CD4-positive, alpha-beta T cell treated with Interleukin-1 beta for 1 hour (primary cell): Measurements from ENCODE around the gene PTCHD4.
"Not testable (repeated sequence)": the region's sequence is repeated elsewhere in the genome, so short reads cannot be mapped to it uniquely, and the experiment has no call there.

ENCODE experiments used
- DNase-seq, 2 donors: peaks; one replicate each; pipeline ENCODE4 v3.0.0-alpha.2; 2020 to 2022

PTCHD4 gene

DNA sequence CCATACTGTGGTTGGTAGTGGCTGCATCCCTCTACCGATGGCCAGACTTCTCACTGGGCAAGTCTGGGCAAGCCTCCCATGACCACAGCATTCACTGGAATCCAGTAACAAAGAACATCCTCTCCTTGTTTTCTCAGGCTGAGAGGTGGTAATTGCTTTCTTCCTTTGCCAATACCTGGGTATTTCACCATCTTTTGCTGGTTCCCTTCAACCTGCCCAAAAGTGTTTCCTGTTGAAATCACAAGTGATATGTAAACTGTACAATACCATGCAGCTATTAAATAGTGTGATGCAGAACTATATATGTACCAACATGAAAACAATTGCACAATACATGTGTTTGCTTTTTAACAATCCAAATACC lies at the start of gene PTCHD4:
Gene PTCHD4 (minus strand): TSS at position 55 of the 364 bp plus-strand sequence. CDS start 42,240 bp downstream, outside the sequence.
- no peak for DNase-seq

DNA sequence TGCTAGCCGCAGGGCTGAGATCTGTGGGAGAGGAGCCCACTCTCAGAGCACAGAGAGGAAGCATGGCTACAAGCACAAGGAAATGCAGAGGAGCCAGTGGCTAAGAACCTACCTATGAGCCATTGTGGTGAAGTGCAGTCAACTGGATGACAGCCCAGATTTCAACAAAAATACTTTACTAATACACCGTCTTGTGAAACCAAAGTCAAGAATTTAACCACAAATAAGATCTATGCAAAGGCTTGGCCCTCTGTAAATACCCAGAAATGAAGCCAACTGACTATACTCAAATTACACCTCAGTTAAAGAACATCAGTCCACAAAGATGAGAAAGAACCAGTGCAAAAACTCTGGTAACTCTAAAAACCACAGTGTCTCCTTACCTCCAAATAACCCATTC lies 40.1 kb upstream of the PTCHD4 start:
- no peak for DNase-seq

DNA sequence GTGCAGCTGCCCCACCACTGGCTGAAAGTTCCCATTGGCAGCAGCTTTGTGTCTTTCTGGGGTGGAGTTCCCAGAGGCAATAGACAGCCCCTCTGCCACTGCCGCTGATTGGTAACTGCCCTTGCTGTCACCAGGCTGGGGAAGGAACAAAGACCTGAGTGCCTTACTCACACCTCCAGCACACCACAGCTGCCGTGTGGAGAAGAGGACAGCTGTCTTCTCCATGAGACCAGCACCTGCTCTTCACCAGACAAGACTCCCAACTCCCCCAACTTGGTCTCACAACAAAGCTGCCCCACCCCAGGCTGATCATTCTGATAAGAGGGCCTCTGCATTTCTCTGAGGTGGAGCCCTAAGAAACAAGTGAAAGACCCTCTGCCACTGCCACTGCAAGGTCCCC lies 39.7 kb upstream of the PTCHD4 start:
- no peak for DNase-seq

- no peak for DNase-seq
Observed at GRCh38 chr6:48147051-48147450, 36.1 kb upstream of the PTCHD4 start.

DNA sequence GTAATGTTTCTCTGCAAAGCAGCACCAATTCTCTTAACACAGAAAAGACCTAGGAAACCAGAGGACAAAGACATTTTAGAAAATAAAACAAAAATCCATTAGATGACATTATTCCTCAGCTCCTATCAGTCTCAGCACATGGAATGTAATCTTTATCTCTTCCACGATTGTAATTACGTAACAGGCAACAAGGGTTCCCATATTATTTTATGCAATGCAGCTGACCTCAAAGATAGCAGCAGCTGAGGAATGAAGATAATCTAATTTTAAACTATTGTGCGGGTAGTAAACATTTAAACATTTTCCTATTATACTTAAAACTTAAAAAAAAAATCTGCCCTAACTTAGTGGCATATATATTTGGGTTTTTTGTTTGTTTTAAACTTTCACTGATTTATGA lies 33.0 kb upstream of the PTCHD4 start:
- no peak for DNase-seq

DNA sequence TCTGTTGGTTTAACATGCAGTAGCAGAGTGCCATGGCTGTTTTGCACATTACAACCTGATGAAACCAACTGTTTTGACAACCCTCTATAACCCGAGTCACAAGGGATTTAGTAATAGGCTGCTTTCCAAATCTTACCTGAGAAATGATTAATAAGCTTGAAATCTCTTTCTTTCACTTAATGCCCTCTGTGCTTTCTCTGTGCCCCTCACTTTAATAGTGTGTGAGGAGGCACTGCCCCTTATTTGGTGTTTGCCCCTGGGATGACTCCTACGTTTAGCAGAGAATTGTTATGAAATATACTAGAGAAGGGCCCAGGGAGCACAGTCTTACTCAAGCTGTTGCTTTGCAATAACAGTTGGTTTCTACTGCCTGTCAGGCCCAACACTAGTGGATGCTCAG lies 31.0 kb upstream of the PTCHD4 start:
- no peak for DNase-seq

DNA sequence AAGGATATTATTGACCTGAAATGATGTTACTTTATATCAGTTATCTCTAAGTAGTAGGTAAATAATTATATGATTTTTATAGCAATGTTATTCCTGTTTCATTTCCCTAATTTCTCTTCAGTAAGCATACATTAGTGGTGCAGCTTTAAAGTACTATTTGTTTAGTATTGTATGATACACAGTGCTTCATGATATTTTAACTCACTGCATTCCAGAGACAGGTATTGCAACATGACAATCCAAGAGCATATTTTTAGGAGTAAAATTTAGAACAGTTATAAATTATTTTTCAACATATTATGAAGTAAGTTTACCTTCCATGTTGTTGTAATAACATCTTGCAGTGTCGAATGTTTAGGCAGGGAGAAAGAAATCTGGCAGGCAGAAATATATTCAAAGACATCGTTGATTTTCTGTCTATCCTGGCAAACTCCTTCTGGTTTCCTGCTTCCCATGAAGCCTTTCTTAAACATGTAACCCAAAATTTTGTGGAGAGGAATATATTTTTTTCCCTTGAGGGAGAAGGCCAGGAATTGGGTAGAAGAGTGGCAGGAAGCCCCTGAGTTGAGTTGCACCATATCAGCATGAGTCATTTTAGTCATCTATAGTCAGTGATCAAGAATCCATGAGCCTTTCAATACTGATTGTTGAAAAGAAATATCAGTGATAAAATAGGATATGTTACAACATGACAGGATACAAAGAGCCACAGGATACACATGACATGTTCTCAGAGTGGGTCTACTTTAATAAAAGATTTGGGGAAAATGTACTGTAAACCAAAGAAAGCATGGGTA lies 29.0 kb upstream of the PTCHD4 start:
- DNase-seq: no peak

DNA sequence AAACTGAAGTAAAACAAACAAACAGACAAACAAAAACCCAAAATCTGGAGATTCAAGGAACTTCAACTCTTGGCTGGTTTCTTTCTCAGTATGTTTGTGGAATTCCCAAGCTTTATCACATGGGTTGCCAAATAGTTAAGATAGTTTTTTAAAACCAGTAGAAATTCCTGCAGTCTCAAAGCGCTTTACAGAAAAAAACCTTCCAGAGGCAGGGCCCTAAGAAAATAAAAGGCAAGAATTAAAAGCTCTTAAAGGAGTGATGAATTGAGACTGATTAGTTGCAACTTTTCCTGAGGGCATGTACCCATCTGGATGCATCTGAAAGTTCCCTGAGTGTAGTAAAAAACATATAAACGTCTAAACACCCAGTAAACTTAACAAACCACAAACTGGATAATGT lies 25.9 kb upstream of the PTCHD4 start:
- DNase-seq: no peak

- no peak for DNase-seq
Observed at GRCh38 chr6:48135323-48136084, 24.5 kb upstream of the PTCHD4 start.

- DNase-seq: no peak
Observed at GRCh38 chr6:48134246-48134645, 23.2 kb upstream of the PTCHD4 start.

- no peak for DNase-seq
Observed at GRCh38 chr6:48123601-48124000, 12.6 kb upstream of the PTCHD4 start.

- DNase-seq: not testable (repeated sequence)
Observed at GRCh38 chr6:48121983-48122749, 11.2 kb upstream of the PTCHD4 start.

GRCh38 chr6:48116699-48117645 lies 6.0 kb upstream of the PTCHD4 start:
- DNase-seq: no peak

DNA sequence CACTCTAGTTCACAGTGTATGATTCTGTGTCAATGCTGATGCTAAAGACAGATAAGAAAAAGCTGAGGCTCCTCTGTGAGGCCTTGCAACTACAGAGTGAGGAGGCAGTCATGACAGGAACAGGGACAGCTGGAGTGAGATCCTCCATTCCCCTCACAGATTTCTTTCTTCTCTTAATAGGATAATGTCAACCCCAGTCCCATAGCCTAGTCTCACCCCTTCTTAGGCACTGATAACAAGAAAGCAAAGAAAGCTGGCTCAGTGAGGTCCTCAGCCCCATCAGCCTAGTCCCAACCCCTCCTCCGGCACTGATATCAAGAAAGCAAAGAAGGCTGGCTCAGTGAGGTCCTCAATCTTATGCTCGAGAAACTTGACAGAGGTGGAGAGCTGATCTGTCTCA lies 2.1 kb upstream of the PTCHD4 start:
- DNase-seq: no peak

- DNase-seq: no peak
Observed at GRCh38 chr6:48111575-48111974, 578 bp upstream of the PTCHD4 start.

DNA sequence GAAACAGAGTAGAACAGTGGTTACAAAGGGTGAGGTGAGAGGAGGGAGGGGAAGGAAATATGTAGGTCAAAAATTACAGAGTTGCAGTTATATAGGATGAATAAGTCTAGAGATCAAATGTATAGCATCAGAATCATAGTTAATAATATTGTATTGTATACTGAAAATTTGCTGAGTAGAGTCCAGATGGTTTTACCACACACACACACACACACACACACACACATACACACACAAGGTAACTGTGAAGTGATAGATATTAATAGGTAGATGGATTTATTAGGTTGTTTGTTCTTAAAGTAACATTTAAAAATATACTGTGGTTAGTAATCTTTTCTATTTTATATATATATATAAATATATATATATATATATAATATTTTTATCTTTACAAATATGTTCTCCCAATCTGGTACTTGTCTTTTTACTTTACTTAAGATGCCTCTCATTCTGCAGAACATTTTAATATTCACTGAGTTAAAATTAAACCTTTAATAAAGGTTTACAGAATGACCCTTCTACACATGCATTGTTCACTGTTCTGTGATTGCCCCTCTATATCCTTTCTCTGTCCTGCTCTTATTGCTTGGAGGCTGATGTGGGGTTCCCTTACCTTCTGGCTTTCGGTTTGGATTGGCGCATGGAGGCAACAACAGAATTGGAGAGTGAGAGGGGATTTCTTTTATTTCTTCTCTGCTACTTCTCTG lies 408 bp downstream of the PTCHD4 start:
- no peak for DNase-seq

- no peak for DNase-seq
Observed at GRCh38 chr6:48109944-48110343, 1.1 kb downstream of the PTCHD4 start.

DNA sequence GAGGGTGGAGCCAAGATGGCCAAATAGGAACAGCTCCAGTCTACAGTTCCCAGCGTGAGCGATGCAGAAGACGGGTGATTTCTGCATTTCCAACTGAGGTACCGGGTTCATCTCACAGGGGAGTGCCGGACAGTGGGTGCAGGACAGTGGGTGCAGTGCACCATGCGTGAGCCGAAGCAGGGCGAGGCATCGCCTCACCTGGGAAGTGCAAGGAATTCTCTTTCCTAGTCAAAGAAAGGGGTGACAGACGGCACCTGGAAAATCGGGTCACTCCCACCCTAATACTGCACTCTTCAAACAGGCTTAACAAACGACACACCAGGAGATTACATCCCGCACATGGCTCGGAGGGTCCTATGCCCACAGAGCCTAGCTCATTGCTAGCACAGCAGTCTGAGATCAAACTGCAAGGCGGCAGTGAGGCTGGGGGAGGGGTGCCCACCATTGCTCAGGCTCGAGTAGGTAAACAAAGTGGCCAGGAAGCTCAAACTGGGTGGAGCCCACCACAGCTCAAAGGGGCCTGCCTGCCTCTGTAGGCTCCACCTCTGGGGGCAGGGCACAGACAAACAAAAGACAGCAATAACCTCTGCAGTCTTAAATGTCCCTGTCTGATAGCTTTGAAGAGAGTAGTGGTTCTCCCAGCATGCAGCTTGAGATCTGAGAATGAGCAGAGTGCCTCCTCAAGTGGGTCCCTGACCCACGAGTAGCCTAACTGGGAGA lies 8.4 kb downstream of the PTCHD4 start:
- DNase-seq: not testable (repeated sequence)

- DNase-seq: no peak
Observed at GRCh38 chr6:48101290-48101689, 9.7 kb downstream of the PTCHD4 start.

DNA sequence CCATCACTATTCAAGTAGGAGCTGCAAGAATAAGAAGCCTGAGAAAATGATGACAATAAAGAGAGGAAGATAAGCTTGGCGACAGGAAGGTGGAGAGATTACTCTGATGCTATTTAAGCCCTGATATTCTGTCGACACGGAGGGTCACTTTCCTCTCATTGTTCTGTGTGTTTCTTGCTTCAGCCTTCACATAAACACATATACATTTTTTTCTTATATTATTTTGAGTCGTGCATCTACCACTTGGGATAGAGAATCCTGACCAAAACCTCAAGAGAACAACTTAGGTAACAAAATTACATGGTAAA lies 10.5 kb downstream of the PTCHD4 start:
- DNase-seq: no peak
